ENCODE measurements around the gene DCAF10.
"Not testable (repeated sequence)": the region's sequence is repeated elsewhere in the genome, so short reads cannot be mapped to it uniquely, and the experiment has no call there.

The DCAF10 gene

DNA sequence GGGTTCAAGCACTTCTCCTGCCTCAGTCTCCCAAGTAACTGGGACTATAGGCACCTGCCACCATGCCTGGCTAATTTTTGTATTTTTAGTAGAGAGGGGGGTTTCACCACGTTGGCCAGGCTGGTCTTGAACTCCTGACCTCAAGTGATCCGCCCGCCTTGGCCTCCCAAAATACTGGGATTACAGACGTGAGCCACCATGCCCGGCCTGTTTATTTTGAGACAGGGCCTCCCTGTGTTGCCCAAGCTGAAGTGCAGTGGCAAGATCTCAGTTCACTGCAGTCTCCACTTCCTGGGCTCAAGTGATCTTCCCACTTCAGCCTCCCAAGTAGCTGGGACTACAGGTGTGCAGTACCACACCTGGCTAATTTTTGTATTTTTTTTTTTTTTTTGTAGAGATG, 109.2 kb downstream of the DCAF10 start:
- DNase-seq, result not testable (repeated sequence)

DNA sequence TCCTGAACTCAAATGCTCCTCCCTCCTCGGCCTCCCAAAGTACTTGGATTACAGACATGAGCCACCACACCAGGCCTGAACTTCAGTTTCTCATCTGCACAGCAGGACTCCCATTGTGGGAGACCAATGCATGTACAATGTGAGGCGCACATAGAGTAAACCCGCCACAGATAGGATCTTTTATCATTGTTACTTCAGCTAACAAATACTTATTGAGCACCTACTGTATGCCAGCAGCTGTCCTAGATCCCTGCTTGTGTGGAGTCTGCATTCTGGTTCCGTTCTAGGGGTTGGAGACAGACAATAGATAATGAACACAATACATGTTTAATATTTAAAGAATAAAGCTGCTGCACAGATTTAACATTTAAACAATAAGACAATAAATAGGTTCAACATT, 109.7 kb downstream of the DCAF10 start:
- DNase-seq, result no peak

DNA sequence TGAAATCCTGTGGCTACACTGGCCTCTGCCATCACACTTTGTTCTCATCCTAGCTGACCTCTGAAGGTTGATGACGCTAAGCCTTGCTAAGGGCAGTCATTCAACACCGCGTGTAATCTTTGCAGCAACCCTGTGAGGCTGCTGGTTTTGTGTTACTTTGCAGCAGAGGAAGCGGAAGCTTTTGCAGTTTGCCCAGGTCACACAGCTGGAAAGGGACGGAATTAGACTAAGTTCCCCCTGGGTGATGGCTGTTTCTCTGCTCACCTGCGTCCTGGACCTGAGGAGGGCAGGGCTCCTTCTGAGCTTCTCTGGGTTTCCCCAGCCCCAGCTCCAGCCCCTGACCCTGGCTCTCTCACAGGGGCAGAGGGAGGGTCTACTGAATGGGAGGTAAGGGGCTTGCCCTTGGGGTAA, 110.7 kb downstream of the DCAF10 start:
- no peak for DNase-seq

GRCh38 chr9:37913480-37914153, 113.0 kb downstream of the DCAF10 start:
- no peak for DNase-seq

DNA sequence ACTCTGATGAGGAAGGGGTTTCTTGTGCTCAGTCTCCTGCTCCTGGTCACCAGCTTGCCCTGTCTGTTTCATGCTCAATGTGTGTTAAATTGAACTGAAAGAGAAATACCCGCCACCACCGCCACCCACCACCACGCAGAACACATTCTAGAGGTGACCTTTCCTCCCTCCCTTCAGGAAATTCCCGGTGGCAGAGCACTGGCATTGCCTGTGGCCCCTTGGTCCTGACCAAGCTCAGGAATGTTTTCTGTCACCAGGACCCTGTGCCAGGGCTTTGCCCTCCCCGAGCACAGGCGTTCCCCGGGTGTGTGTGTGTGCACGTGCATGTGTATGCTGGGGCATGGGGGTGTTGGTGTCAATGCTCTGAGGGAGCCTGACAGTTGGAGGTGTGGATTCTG, 113.6 kb downstream of the DCAF10 start:
- DNase-seq, result no peak

DNA sequence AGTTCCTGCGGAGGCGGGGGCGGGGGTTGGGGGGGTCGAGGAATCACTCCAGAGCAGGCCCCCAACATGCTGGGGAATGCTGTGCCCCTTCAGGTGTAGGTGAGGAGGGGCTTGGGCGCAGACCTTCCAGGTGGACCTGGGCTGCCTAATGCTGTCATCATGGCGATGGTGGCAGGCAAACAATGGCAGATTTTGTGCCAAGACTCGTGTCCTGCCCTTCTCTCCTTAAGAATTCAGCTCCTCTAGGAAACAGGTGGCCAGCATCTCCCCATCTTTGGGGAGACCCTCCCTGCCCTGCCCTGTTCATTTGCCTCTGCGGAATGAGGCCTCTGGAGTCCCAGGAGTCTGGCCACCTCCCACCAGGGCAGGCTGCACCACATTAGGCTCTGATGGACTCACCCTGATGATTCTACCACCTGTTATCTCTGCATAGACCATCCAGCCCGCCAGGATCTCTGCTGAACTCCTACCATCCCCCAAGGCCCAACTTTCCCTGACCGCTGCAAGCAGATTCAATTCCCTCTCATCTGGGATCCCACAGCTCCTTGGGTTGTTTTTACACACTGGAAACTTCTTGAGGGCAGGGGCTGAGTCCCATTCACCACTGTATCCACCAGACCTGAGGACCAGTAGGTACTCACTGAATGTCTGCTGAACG, 114.2 kb downstream of the DCAF10 start:
- DNase-seq, result no peak

DNA sequence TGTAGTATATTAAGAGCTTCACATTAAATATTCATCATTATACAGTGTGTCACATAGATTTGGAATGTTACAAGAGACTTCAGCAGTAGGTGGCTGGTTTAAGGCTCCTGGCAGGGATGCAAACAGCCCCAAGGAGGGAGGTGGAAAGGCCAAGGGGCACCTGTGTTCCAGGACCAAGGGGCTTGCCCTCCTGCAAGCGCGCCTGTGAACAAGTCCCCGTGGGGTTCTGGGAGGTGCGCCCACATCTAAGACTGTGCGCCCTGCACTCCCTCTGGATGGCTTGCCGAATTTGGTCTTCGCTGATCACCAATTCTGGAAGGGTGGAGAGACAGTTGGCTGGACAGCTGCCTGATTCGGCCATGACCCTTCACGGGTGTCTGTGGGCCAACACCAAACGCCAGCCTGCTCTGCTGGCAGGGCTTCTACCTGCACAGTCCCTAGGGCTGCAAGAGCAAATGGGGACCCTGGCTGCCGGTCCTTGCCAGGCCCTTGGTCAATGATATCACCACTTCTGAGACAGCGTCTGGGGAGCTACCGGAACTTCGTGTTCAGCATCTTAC, 115.4 kb downstream of the DCAF10 start:
- DNase-seq, result no peak

DNA sequence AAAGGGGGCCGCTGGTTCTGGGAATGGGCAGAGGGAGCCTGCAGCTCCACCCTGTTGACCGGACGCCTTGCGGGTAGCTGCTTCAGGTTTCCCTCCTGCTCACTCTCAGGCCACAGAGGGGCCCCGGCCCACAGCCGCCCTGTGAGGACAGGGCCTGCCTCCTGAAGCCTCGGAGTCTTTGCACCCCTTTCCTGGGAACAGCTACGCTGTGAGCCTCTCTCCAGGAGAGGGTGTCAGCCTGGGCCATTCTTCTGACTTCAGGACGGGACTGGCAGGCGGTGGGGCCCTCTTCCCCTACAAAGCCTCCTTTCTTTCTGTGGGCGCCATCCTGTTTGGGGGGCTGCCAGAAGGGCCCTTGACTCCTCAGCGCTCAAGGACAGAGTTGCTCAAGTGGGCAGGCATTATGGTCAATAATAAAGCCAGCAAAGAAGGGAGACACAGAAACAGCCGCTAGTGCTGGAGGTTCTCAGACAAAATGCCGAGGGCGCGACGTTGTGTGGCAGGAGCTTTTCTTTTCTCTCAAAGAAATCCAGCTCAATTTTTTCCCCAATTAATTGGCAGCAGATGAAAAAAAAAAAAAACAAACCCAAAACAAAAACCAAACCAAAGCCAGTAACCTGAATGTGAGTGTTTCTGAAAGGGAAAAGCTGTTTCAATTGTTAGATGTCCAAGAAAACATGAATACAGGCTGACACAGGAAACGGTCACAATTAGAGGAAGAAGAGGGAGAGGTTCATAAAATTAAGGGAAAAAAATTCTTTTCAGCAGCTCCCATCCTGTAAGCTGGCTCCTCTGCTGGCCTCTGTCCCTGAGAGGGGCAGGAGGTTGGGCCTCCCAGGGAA, 116.1 kb downstream of the DCAF10 start:
- DNase-seq, result no peak
